H1 (cell line): ENCODE measurements around the gene RNPEPL1. TPM values are rescaled to one million over a fixed set of nuclear protein-coding genes. Genes with fewer than 3 reads are reported as not detected.
A peak's percentile ranks its signal among the peaks of the same experiment; 100 is the strongest.

Experiments
- BCL11A ChIP-seq, 2 experiments: IDR thresholded peaks; one replicate each; pipeline ENCODE4 v1.6.1; 2011; ENCODE audit warnings: low read depth in 2 of 2, low read length in 2 of 2, mild to moderate bottlenecking in 2 of 2
- CBX5 ChIP-seq: fragments of 300-800, 300-1000 bp; sonication (generic); IDR thresholded peaks from 2 replicates; pipeline ENCODE4 v1.7.1; 2016; ENCODE audit warnings: antibody characterized with exemption, low read length, low read depth
- CTCF ChIP-seq, 3 experiments: IDR thresholded peaks; 1 replicate in 2 of 3; 2 replicates in 1 of 3; pipeline versions ENCODE4 v1.5.1 to v1.6.1; 2011; ENCODE audit warnings: low read length in 3 of 3, mild to moderate bottlenecking in 3 of 3, inconsistent platforms in 2 of 3, low read depth in 1 of 3, moderate library complexity in 1 of 3; ENCODE audit not compliant: insufficient read depth in 1 of 3; ENCODE audit errors: control extremely low read depth in 1 of 3
- EP300 ChIP-seq, 2 experiments: IDR thresholded peaks; 1 replicate in 1 of 2; 2 replicates in 1 of 2; pipeline ENCODE4 v1.6.1; 2011 to 2012; ENCODE audit warnings: low read depth in 2 of 2, low read length in 2 of 2, mild to moderate bottlenecking in 2 of 2, borderline replicate concordance in 1 of 2, inconsistent platforms in 1 of 2, moderate library complexity in 1 of 2
- GTF2F1 ChIP-seq: IDR thresholded peaks from 2 replicates; pipeline ENCODE4 v1.6.1; 2012; ENCODE audit warnings: low read depth, low read length, improper control_type of control experiment, borderline replicate concordance
- HDAC6 ChIP-seq: IDR thresholded peaks from one replicate; pipeline ENCODE4 v1.7.1; 2012; ENCODE audit warnings: low read depth, mild to moderate bottlenecking, inconsistent platforms, low read length, moderate library complexity
- JUND ChIP-seq: IDR thresholded peaks from 2 replicates; pipeline ENCODE4 v1.6.1; 2011; ENCODE audit warnings: mild to moderate bottlenecking, improper control_type of control experiment, low read length
- KDM5A ChIP-seq: fragments of 200-600 bp; IDR thresholded peaks from 2 replicates; pipeline ENCODE4 v1.7.1; 2012; ENCODE audit warnings: mild to moderate bottlenecking, low read length, inconsistent platforms, mixed read lengths
- MAFK ChIP-seq: IDR thresholded peaks from 2 replicates; pipeline ENCODE4 v1.6.1; 2012; ENCODE audit warnings: low read depth, mild to moderate bottlenecking, improper control_type of control experiment, low read length
- POLR2A ChIP-seq, 2 experiments: IDR thresholded peaks; 1 replicate in 1 of 2; 2 replicates in 1 of 2; pipeline ENCODE4 v1.6.1; 2011; ENCODE audit warnings: low read depth in 2 of 2, low read length in 2 of 2, mild to moderate bottlenecking in 2 of 2; ENCODE audit errors: control extremely low read depth in 1 of 2
- POU5F1 ChIP-seq: IDR thresholded peaks from 2 replicates; pipeline ENCODE4 v1.6.1; 2011; ENCODE audit warnings: low read depth, mild to moderate bottlenecking, low read length, moderate library complexity
- RBBP5 ChIP-seq: IDR thresholded peaks from 2 replicates; pipeline ENCODE4 v1.7.1; 2012; ENCODE audit warnings: low read depth, mild to moderate bottlenecking, inconsistent platforms, low read length, moderate library complexity, borderline replicate concordance
- SAP30 ChIP-seq: fragments of 300-600 bp; sonication (generic); IDR thresholded peaks from 2 replicates; pipeline ENCODE4 v1.7.1; 2012; ENCODE audit warnings: low read length, moderate library complexity, mild to moderate bottlenecking, inconsistent platforms; ENCODE audit not compliant: insufficient read depth, insufficient replicate concordance
- SIN3A ChIP-seq, 2 experiments: IDR thresholded peaks in 1 of 2; conservative IDR thresholded peaks in 1 of 2; 2 replicates each; pipeline ENCODE4 v1.6.1; 2011 to 2012; ENCODE audit warnings: low read length in 2 of 2, improper control_type of control experiment in 1 of 2, low read depth in 1 of 2, mild to moderate bottlenecking in 1 of 2
- SIX5 ChIP-seq: IDR thresholded peaks from 2 replicates; pipeline ENCODE4 v1.6.1; 2011; ENCODE audit warnings: mild to moderate bottlenecking, low read depth, low read length
- SP2 ChIP-seq: IDR thresholded peaks from 2 replicates; pipeline ENCODE4 v1.6.1; 2012; ENCODE audit warnings: mild to moderate bottlenecking, low read length, inconsistent platforms
- SP4 ChIP-seq: IDR thresholded peaks from 2 replicates; pipeline ENCODE4 v1.6.1; 2012; ENCODE audit warnings: low read length, inconsistent platforms
- SRF ChIP-seq: IDR thresholded peaks from 2 replicates; pipeline ENCODE4 v1.6.1; 2011; ENCODE audit warnings: mild to moderate bottlenecking, low read depth, low read length, moderate library complexity
- TAF7 ChIP-seq: optimal IDR thresholded peaks from 2 replicates; pipeline ENCODE3; 2011; ENCODE audit warnings: low read depth, mild to moderate bottlenecking, inconsistent platforms, low read length, moderate library complexity, borderline replicate concordance
- YY1 ChIP-seq: IDR thresholded peaks from 2 replicates; pipeline ENCODE4 v1.6.1; 2011; ENCODE audit warnings: low read depth, mild to moderate bottlenecking, low read length
- polyA plus RNA-seq, 7 experiments: library from polyadenylated mRNA; depleted of rRNA in 3 of 7; stranded (reverse) in 5 of 7; unstranded in 2 of 7; fragments of >200 nt in 5 of 7; fragments of 200-250 nt in 2 of 7; gene quantifications; 1 replicate in 5 of 7; 2 replicates in 1 of 7; 4 replicates in 1 of 7; pipeline versions ENCODE4 v1.2.1 to v1.2.3, GENCODE V29; 2011 to 2013; ENCODE audit warnings: missing spikeins in 2 of 7, mixed read lengths in 2 of 7
- total RNA-seq: library from RNA; stranded (reverse); fragmentation: NEBNext Ultra II Directional; extraction: Animal tissue kit (Norgen Biotek cat#: 25700); gene quantifications from 2 replicates; pipeline ENCODE4 v1.2.1, GENCODE V29; 2021
- TF ChIP-seq, protein P1 (sequence below): IDR thresholded peaks from 2 replicates; pipeline ENCODE4 v1.6.1; 2011; ENCODE audit warnings: low read depth, mild to moderate bottlenecking, low read length; ENCODE audit not compliant: insufficient read depth

The RNPEPL1 gene
- total and polyA plus RNA-seq, 2 of the 8 experiments (the other 6 are each of a cell fraction or from before 2014, with no cell fraction given) = 9.0 to 11.3 TPM

DNA sequence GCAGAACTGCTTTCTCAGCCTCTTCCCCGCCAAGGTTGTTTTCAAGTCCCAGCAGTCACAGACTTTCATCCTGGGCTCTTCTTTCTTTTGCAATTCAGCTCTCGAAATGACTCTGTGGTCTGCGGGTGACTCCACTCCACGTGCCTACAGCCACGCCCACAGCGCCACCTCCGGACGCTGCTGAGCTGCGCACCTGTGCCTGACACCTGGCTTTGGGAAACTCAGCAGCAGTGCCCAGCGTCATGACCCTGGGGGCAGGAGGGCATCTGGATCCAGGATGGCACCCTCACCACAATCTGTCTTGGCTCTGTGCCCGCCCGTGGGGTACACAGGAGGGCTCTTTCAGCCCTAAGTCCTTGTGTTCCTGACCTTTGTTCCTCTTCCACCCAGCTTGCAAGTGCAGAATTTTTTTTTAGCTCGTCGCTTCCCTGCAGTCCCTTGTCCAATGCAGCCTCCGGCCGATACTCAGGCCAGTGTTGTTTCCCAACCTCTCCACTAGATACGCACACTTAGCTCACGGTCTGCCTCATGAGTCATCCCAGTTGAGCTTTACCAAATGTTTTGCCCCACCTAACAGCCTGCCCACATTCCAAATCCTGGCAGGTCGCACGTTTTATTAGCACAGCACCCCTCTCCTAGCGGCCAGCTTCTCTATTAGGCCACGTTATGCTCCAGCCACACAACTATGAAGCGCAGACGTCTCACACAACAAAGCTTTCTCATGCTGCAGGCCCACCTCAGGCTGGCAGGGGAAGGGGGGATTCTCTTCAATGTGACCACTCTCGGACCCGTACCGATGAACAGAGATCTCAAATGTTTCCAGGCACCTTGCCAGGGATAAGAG is 11.7 kb downstream of the RNPEPL1 start (continued):
- TF ChIP-seq RBBP5 (no peak), SIN3A (conservative IDR thresholded peaks at IDR 0.05 in 1 of 2, IDR thresholded peaks at IDR 0.05 in 1 of 2; ENCODE audit: low read depth in 1 of 2, low read length in 2 of 2) (peak in 1 of 2 experiments; percentile 77; a peak in 2 of 4 replicates), MAFK (no peak), YY1 (peak; percentile 31; the same call in 1 of the 2 replicates), SRF (no peak), SP4 (no peak), EP300 (IDR thresholded peaks at IDR 0.05; ENCODE audit: borderline replicate concordance in 1 of 2, low read depth in 2 of 2, low read length in 2 of 2) (no peak), CTCF (IDR thresholded peaks at IDR 0.05; ENCODE audit: control extremely low read depth in 1 of 3, insufficient read depth in 1 of 3, low read depth in 1 of 3, low read length in 3 of 3) (peak in 2 of 3 experiments; percentile 76 to 86; a peak in 3 of 4 replicates), HDAC6 (no peak), SAP30 (no peak), POU5F1 (no peak), TAF7 (no peak), BCL11A (IDR thresholded peaks at IDR 0.05; ENCODE audit: low read depth in 2 of 2, low read length in 2 of 2) (no peak), KDM5A (no peak), SIX5 (no peak), POLR2A (IDR thresholded peaks at IDR 0.05; ENCODE audit: control extremely low read depth in 1 of 2, low read depth in 2 of 2, low read length in 2 of 2) (no peak), CBX5 (no peak), GTF2F1 (no peak), JUND (no peak), SP2 (no peak)
- TF ChIP-seq, protein P1, sequence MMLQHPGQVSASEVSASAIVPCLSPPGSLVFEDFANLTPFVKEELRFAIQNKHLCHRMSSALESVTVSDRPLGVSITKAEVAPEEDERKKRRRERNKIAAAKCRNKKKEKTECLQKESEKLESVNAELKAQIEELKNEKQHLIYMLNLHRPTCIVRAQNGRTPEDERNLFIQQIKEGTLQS = no peak
